Uterus (tissue), 2 donors: ENCODE data around the gene CNTN2.

Experiments
- CTCF ChIP-seq, 4 experiments: fragments of 200-600 bp in 2 of 4; fragments of 450-650 bp in 2 of 4; sonication (generic) in 2 of 4; IDR thresholded peaks; one replicate each; pipeline ENCODE4 v1.5.1; 2016 to 2019; ENCODE audit warnings: antibody characterized with exemption in 4 of 4, mild to moderate bottlenecking in 2 of 4, moderate library complexity in 1 of 4
- POLR2A ChIP-seq, 2 donors: fragments of 450-650 bp; IDR thresholded peaks; one replicate each; pipeline ENCODE4 v1.6.1; 2016; ENCODE audit warnings: antibody characterized with exemption in 2 of 2, mild to moderate bottlenecking in 1 of 2, moderate library complexity in 1 of 2

- TF ChIP-seq CTCF (IDR thresholded peaks at IDR 0.05) (no peak), POLR2A (IDR thresholded peaks at IDR 0.05) (no peak)
Measured at GRCh38 chr1:205071801-205072200, 28.8 kb downstream of the CNTN2 start.
